ENCODE data around the gene RNF151. TPM values are rescaled to one million over a fixed set of nuclear protein-coding genes. Genes with fewer than 3 reads are reported as not detected.

The RNF151 gene
- total and polyA plus RNA-seq, 2 of the 13 experiments (the other 11 are each of a cell fraction or from before 2014, with no cell fraction given): not detected

DNA sequence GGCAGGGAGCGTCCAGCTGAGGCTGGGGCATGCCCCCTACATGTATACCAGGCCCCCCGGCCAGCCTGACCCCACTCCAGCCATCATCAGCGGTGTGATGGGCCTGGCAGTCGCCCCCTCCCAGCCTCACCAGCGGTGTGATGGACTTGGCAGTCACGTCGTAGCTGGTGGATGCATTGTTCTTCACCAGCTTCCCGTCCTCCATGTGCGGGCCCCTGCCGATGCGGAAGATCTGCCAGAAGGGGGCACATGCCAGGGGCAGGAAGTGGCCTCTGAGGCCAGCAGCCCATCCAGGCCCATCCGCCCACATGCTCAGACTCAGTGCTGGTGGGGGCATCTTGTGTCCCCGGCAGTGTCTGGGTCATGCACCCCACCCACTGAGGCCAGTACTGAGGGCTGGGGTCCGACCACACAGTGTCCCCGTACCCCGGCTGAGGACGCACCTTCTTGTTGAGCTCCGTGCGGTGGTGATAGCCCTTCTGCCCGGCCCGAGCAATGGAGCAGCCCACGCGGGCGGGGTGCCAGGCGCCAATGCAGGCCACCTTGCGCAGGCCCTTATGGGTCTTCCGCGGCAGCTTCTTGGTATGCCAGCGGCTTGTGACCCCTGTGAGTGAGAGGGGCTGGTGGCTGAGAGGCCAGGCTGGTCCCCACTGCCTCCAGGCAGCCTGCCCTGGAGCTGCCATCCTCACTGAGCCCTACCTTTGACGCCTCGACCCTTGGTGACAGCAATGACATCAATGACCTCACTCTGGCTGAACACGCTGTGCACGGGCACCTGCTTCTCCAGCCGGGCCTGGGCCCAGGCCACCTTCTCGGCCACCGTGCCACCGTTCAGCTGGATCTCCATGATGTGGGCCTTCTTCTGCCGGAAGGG lies 19.9 kb upstream of the RNF151 start (continued):
- TF ChIP-seq, protein P1, sequence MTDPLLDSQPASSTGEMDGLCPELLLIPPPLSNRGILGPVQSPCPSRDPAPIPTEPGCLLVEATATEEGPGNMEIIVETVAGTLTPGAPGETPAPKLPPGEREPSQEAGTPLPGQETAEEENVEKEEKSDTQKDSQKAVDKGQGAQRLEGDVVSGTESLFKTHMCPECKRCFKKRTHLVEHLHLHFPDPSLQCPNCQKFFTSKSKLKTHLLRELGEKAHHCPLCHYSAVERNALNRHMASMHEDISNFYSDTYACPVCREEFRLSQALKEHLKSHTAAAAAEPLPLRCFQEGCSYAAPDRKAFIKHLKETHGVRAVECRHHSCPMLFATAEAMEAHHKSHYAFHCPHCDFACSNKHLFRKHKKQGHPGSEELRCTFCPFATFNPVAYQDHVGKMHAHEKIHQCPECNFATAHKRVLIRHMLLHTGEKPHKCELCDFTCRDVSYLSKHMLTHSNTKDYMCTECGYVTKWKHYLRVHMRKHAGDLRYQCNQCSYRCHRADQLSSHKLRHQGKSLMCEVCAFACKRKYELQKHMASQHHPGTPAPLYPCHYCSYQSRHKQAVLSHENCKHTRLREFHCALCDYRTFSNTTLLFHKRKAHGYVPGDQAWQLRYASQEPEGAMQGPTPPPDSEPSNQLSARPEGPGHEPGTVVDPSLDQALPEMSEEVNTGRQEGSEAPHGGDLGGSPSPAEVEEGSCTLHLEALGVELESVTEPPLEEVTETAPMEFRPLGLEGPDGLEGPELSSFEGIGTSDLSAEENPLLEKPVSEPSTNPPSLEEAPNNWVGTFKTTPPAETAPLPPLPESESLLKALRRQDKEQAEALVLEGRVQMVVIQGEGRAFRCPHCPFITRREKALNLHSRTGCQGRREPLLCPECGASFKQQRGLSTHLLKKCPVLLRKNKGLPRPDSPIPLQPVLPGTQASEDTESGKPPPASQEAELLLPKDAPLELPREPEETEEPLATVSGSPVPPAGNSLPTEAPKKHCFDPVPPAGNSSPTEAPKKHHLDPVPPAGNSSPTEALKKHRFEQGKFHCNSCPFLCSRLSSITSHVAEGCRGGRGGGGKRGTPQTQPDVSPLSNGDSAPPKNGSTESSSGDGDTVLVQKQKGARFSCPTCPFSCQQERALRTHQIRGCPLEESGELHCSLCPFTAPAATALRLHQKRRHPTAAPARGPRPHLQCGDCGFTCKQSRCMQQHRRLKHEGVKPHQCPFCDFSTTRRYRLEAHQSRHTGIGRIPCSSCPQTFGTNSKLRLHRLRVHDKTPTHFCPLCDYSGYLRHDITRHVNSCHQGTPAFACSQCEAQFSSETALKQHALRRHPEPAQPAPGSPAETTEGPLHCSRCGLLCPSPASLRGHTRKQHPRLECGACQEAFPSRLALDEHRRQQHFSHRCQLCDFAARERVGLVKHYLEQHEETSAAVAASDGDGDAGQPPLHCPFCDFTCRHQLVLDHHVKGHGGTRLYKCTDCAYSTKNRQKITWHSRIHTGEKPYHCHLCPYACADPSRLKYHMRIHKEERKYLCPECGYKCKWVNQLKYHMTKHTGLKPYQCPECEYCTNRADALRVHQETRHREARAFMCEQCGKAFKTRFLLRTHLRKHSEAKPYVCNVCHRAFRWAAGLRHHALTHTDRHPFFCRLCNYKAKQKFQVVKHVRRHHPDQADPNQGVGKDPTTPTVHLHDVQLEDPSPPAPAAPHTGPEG (CRISPR knock-in tag; IDR thresholded peaks at IDR 0.05): no peak
- TF ChIP-seq SAP130 (CRISPR knock-in tag; IDR thresholded peaks at IDR 0.05; ENCODE audit: low read depth): 0 out of 2 replicates have a peak, but pooled peaks have one; percentile 14
- TF ChIP-seq GABPB1 (CRISPR knock-in tag; IDR thresholded peaks at IDR 0.05): peak; percentile 75
- 0 out of 2 replicates have a peak, but pooled peaks have one; percentile 19 for TF ChIP-seq MAX (IDR thresholded peaks at IDR 0.05)
- TF ChIP-seq ZFP36L1 (CRISPR knock-in tag; IDR thresholded peaks at IDR 0.05): no peak
- 0 out of 2 replicates have a peak, but pooled peaks have one; percentile 13 for TF ChIP-seq KDM2A (CRISPR knock-in tag; IDR thresholded peaks at IDR 0.05; ENCODE audit: borderline replicate concordance, low read depth)
- peak; percentile 36 for TF ChIP-seq ZFP91 (CRISPR knock-in tag; IDR thresholded peaks at IDR 0.05; ENCODE audit: borderline replicate concordance)
- no peak for TF ChIP-seq TCF12 (IDR thresholded peaks at IDR 0.05)
- no peak for TF ChIP-seq TCF12 (CRISPR knock-in tag; IDR thresholded peaks at IDR 0.05)
- TF ChIP-seq DZIP1 (CRISPR knock-in tag; IDR thresholded peaks at IDR 0.05): 0 out of 2 replicates have a peak, but pooled peaks have one; percentile 49
- 0 out of 2 replicates have a peak, but pooled peaks have one; percentile 31 for TF ChIP-seq CREBL2 (CRISPR knock-in tag; IDR thresholded peaks at IDR 0.05; ENCODE audit: borderline replicate concordance)
- TF ChIP-seq ZMYM3 (CRISPR knock-in tag; IDR thresholded peaks at IDR 0.05): no peak
- TF ChIP-seq PATZ1 (CRISPR knock-in tag; IDR thresholded peaks at IDR 0.05): peak; percentile 50; the same call in 1 of the 2 replicates
- no peak for TF ChIP-seq HMGA1 (CRISPR knock-in tag; conservative IDR thresholded peaks at IDR 0.05)
- TF ChIP-seq ZNF382 (CRISPR knock-in tag; IDR thresholded peaks at IDR 0.05; ENCODE audit: borderline replicate concordance): no peak

Data from HepG2 (cell line).